COLO829 (cell line): ENCODE results near the gene EPHX1.
"Not testable (repeated sequence)": the region's sequence is repeated elsewhere in the genome, so short reads cannot be mapped to it uniquely, and the experiment has no call there.

Source experiments
- DNase-seq: peaks from one replicate; pipeline ENCODE4 v3.0.0; 2012; ENCODE audit warnings: low spot score

EPHX1 gene

DNA sequence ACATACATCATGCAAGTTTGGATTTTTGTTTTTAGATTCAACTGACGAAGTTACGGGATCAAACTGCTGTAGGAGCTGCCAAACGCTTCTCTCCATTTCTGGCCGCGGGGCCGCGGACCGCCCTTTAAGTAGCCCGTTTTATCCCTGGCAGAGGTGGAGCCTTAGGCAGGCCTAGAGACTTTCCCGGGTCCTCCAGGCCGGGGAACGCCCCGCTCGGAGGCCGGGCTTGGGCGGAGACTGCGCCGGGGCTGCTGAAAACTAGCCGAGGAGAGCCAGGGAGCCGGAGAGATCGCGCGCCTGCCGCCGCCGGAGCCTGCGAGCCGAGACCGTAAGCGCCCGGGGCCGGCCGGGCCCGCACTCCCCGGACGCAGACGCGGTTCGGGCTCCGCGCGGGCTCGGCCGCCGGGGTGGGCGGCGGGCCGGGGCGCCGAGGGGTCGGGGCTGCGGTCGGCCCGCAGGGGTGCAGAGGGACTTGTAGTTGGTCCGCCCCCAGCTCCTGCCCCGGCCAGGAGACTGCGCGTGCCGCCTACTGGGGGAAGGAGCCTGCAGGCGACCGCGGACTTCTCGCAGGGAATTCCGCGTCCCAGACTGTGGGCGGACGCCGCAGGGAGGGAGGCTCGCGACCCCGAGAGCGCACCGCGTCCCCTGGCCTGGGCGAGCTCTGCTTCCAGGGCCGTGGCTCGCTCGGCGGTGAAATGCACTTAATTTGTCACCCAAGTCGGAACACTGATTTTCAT lies at the start of gene EPHX1:
TSS of gene EPHX1 (plus strand) at position 283 of the 737 bp plus-strand sequence. CDS start 18,606 bp downstream, outside the sequence.
- DNase-seq, result peak; percentile 94

DNA sequence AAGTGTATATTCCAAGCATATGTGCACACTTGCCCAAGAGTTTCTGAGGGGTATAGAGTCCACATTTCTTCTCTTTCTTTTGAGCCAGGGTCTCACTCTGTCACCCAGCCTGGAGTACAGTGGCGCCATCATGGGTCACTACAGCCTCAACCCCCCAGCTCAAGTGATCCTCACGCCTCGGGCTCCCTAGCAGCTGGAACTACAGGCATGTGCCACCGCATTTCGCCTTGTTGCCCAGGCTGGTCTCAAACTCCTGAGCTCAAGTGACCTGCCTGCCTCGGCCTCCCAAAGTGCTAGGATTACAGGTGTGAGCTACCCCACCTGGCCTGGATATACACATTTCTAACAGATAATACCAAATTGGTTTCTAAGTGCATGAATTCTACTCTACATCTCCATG lies 49.4 kb upstream of the EPHX1 start:
- no peak for DNase-seq

DNA sequence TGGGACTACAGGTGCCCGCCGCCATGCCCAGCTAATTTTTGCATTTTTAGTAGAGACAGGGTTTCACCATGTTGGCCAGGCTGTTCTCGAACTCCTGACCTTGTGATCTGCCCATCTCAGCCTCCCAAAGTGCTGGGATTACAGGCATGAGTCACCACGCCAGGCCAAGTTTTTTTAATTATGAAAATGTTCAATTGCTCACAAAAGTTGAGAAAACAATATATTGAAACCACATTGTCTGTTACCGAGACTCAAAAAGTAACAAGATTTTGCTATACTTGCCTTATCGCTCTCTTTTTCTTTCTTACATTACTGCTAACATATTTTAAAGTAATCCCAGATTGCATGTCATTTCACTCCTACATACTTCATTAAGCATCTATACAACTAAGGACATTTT lies 48.5 kb upstream of the EPHX1 start:
- DNase-seq, result not testable (repeated sequence)

DNA sequence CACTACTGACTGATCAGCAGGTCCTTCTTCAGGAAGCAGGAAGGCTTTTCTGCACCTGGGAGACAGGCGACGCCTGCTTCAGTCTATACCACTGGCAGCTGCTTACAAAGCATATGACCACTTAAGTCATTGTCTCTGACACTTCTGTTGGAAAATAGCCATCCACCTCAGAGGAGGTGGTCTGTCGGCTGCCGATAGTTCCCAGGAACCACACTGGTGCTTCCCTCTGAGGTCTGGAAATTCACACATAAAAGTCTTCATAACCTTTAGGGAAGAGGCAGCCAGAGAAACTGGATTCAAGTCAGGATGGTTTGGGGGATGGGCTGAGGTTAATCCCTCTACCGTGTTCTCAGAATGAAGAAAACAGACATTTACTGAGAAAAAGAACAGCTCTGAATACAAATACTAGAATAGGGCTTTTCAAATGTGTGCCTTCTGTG lies 47.9 kb upstream of the EPHX1 start:
- DNase-seq, result no peak

DNA sequence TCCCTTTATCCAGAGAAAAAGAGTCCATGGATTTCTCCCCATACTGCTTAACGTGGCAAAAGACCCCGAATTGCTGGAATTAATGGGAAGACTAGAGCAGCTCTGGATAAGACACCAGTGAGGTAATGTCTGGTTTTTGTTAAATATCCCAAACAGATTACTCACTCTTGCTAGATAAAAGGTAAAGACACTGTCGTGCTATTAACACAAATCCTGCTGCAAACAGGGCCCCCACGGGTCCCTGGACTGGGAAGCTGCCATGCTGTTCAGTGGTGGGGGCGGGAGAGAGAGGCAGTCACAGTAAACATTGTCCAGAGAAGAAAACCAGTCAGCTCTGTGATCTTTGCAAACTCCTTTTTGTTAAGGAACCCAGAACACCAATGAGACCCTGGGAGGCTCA lies 47.5 kb upstream of the EPHX1 start:
- no peak for DNase-seq

DNA sequence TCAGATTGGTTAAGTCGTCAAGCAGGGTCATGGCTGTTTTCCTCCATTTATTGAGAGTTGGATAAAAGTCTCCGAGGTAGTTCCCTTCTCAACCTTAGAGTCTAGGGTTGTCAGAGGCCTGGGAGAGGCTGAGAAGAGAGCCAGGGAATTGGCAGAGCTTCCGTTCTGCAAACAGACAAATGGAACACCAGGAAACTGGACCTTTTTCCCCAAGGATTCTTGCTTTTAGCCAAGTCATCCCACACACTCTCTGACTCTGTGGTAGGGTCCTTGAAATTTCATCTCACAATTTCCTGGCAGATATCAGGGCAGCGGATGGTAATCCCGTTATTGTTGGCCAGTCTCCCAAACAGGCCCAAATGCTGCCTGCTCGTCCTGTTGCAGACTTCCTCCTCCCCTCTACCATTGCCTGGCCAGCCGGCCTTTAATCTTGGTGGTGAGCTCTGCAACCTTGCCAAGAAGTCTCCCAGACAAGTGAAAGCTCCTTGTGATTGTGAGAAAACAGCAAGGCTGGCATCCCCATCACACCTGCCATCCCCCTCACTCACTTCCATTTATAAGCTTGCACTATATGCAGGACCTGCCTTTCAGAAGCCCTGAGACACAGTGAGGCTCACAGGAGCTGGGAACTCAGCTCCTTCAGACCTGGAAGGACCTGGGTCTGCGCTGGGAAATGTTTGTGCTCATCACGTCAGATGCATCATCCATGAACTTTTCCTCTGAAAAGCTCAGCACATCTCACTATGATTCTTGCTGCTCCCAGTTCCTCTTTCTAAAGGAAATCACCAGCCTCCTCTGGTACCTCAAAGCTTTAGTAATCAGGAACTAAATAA lies 46.0 kb upstream of the EPHX1 start:
- no peak for DNase-seq

DNA sequence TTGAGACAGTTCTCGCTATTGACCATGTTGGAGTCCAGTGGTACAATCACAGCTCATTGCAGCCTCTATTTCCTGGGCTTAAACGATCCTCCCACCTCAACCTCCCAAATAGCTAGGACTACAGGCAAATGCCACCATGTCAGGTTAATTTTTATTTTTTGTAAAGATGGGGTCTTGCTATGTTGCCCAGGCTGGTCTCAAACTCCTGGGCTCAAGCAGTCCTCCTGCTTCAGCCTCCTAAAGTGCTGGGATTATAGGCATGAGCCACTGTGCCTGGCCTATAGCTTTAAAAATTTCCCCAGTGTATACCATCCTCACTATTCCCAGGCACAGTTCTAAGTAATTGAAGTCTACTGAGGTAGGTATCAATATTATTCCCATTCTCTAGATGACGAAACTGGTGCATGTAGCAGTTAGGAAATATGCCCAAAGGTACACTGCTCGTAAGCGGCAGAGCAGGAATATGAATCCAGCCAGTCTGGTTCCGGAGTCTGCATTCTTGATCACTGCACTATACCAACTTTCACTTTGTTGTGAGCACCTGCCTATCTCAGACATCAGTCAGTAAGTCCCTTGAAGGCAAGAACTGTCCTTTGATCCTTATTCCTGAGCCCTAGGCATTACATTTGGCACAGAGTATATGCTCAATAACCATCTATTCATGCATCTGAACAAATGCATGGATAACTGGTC lies 43.8 kb upstream of the EPHX1 start:
- DNase-seq, result no peak

DNA sequence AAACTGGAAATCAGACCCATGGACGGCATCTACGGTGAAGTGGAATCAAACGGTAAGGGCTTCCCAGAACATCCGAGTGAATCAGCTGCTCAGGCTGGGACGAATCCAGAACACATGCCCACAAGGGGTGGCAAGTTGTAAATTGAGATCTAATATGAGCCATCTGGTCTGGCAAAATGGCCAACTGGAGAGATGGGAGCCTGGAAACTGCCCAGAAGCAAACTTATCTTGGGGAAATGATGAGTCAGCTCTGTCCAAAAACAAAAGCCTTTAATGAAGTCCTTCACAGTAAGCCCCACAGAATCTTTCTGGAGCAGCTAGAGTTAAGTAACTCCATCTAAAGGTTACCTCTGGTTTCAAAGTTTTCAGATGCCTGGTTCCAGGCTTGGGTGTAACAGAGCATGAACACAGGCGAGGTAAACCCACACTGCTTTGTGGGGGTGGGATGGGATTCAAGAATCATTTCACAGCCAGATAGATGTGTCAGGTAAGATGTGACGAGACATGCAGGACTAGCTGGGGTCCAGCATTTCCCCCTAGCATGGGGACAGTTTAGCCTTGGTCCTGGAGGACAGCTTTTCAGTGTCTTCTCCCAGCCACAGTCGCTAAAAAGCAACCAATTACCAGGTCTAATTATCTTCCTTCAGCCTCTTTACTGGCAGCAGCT lies 42.8 kb upstream of the EPHX1 start:
- DNase-seq, result peak; percentile 81

DNA sequence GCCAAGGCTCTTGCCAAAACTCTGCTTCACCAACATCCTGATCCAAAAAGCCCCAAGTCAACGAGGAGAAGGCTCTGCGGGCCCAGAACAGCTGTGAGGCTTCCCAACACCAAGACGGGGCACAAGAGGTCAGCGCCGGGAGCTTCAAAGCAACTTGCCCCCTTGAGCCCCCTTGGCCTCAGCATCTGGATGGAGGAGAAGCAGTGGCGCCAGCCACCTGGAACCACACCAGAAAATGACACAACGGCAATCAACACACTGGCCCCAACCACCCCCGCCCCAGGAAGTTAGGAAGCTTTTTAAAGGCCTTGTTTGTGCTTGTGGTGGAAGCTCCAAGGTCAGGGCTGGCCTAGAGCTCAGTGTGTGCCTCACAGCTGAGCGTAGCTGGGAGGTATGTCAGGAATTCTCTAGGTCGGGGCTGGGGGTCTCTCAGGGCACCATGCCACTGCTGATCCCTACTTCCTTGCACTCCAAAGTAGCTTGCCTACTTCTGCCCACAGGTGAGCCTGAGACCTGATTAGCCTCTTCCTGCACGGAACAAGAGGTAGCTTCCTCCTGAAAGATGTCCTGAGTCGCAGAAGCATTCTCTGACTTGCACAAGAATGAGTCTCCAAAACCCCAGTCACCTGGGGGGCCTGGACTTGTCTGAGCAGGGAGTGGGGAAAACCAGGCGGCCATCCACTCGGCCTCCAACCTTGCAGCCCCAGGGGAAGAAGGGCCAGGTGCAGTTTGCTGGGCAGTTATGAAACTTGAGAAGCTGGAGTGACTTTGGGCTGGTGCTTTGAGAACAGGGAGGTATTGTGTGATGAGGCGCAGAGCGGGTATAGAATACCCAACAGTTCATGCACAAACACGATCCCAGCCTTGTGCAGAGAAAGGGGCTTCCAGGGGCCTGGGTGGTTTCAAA lies 42.0 kb upstream of the EPHX1 start:
- DNase-seq, result no peak

DNA sequence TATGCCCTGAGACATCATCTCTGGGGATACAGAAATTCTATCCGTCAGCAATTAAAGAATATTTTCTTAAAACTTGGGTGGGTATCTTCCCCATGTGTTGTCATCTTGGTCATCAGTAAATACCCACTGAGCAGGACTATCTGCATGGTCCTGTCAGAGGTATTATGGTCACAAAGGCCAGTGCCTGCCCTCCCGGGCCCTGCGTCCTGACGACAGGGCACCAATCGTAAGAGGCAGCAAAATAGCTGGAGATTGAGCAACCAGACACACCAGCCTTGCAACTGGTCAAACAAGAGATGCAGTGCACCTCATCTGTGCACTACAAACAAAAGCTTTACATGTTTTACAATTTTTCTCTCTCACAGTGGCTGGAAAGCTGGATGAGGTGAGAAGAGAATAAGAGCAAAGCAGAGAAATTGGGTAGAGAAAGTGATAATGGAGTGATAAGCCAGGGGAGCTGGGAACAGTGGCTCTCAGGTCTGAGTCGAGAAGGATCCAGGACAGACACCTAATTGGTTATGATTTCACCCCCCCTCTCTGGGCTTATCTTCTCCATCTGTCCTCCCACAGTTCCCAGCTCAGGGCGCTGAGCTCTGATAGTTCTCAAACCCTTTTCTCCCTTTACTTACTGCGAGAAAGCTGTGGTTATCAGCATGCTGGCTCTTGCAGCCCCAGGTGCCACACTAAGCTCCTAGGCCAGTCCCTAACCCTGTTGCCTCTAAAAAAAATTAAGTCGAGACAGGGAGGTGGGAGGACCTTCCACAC lies 41.1 kb upstream of the EPHX1 start:
- no peak for DNase-seq

DNA sequence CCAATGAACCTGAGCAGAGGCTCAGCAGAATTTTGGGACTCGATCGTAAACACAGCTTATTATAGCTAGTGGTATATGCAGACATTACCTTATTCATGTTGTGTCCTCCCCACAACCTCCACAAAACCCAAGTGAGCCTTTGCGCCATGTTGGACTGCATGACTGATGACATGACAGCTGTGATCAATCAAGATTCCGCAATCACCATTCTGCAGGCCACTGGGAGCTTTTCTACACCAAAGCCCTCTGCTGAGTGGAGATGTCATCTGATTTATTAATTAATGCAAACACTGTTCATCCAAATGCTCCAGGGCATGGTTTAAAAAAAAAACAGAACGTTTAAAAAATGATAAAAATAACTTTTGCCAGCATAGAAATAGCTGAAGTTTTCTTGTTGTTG lies 40.2 kb upstream of the EPHX1 start:
- DNase-seq, result no peak

DNA sequence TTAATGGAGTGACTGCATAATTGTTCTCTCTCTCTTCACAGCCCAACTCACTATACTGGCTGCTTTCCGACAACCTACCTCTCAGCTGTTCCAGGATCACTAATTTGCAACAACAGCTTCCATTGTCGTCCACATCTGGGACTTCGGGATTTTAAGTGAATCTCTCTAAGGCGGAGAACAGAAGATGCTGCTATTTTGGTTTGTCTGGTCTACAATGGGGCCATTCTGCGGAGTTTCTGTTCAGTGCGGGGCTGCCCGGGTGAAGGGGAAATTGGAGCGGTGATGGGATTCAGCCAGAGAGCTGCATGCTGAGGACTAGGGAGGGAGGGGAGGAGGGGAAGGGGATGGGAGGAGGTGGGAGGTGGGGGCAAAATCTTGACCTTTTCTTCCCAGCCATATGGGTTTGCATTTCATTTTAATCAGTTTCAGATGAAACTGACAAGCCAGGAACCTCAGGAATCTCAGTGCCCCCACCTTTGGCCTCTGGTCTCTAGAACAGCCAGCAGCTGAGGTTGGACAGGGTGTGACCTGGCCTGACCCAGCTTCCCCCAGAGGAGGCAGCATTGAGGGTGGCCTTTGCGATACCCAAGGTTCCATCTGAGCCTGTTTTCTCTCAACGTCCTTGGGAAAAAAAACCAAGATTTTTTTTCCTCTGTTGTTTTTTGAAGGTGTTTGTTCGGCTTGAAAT lies 39.2 kb upstream of the EPHX1 start:
- DNase-seq, result peak; percentile 98

DNA sequence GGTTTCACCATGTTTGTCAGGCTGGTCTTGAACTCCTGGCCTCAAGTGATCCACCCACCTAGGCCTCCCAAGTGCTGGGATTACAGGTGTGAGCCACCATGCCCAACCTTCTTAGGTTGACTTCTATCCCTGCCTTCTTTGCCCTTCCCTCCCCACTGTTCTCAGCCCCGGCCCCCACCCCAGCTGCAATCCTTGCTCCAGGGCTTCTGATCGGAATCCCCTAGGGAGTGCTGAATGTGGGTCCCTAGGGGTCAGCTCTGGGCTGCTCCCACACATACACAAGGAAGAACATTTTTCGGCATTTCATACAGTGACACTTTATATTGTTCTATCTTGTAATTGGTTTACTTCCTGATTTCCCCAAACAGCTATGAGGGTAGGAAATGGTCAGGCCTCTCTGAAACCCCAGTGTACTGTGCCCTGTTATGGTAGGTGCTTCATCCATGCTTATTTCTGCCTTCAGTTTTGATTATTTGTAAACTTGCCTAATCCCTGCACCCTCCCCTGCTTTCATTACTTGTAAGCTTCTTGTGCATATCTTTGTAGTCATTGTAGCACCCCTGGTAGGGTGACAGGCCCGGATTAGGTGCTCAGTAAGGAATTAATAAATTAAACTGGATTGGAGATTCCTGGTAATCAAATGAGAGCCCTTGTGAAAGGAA lies 38.1 kb upstream of the EPHX1 start:
- DNase-seq, result no peak

DNA sequence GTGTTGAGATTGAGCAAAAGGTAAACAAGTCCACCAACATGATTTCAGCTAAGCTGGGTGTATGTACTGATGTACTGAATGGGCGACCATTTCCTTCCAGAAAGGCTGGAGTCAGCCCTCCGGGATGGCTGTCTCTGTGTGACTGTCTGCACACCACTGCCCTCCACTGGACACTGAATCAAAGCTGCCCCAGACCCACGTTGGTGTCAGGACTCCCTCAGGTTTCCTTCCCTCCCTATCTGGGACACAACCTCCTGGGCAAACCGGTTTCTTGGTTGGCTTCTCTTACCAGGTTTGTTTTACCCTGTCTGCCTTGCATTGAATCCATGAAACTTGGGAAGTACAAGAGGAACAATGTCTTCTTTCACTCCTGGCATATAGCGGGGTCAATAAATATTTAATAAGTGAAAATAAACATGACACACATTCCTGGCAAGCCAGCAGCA lies 37.6 kb upstream of the EPHX1 start:
- peak; percentile 88 for DNase-seq

DNA sequence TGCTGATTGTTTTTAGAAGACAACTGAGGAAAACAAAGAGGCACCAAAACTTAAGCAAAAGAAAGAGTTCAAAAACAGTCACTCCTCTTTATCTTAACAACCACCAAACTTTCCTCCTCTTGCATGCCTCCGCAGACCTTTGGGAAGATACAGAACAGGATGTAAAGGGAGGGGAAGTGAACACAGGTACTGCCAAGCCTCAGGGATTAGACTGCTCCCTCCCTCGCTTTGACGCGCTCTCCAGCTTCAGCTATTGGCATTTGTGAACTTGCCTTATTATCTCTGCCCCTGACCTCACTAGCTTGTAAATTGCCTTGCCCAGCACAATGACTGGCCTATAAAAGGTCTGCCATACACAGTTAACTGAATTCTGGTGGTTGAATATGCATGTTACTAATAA lies 37.1 kb upstream of the EPHX1 start:
- no peak for DNase-seq

DNA sequence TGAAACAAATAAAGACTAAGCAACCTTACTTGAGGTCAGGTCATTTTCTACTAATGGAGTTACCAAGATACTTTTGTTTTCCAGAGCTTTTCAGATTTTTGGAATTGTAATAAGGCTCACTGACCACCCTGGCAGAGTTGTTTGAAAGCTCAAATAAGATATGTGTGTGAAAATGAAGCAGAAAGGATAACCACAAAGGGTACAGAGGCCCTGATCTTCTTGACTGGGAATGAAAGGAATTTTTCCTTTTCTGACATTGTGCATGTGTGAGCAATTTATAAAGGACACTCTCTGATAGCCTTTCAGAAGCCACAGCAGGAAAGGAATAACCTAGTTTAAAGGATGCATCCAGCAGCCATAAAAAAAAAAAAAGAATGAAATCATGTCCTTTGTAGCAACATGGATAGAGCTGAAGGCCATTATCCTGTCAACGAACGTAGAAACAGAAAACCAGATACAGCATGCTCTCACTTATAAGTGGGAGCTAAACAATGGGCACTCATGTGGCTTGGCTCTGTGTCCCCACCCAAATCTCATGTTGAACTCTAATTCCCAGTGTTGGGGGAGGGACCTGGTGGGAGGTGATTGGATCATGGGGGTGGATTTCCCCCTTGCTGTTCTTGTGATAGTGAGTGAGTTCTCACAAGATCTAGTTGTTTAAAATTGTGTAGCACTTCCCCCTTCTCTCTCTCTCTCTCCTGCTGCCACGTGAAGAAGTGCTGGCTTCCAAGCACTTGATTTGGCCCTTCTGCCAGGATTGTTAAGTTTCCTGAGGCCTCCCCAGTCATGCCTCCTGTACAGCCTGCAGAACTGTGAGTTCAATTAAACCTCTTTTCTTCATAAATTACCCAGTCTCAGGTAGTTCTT lies 35.4 kb upstream of the EPHX1 start:
- DNase-seq, result no peak

DNA sequence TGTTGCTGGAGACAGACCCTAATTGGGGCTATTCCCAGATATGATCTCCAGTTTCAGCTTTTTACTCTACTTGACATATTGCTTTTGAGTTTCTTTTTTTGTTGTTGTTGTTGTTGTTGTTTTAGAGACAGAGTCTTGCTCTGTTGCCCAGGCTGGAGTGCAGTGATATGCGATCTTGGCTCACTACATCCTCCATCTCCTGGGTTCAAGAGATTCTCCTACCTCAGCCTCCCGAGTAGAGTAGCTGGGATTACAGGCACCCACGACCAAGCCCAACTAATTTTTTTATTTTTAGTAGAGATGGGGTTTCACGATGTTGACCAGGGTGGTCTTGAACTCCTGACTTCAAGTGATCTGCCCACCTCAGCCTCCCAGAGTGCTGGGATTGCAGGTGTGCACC lies 33.6 kb upstream of the EPHX1 start:
- no peak for DNase-seq

DNA sequence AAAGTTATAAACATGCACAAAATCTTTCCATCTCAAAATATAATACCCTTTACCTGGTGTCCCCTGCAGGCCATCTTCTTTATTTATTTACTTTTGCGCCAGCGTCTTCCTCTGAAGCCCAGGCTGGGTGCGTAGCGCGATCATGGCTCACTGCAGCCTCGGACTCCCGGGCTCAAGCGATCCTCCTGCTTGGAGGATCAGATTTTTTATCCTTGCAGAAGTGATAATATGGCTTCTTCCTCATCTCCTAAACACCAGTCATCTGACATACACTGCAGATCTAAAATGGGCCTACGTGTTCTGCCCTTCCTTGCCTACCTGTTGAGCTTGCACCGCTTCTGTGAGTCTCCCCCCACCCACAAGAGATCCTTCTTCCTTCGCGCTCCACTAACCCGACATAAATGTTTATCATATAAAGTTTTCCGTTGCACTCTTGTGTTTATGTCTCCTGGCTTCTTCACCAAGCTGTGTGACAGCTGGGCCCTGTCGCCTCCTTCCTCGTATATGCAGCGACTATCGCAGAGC lies 32.8 kb upstream of the EPHX1 start:
- DNase-seq, result no peak
